ENCODE data around the gene S100PBP.
"Not testable (repeated sequence)": the region's sequence is repeated elsewhere in the genome, so short reads cannot be mapped to it uniquely, and the experiment has no call there.

Gene S100PBP

GRCh38 chr1:32901823-32902534, 84.5 kb downstream of the S100PBP start:
- DNase-seq = no peak

GRCh38 chr1:32902535-32902920, 85.1 kb downstream of the S100PBP start:
- DNase-seq = no peak

- no peak for DNase-seq
Measured at GRCh38 chr1:32903991-32904785, 86.7 kb downstream of the S100PBP start.

- DNase-seq = peak; percentile 43
Measured at GRCh38 chr1:32904797-32905196, 87.3 kb downstream of the S100PBP start.

GRCh38 chr1:32905588-32905987, 88.1 kb downstream of the S100PBP start:
- DNase-seq = not testable (repeated sequence)

- no peak for DNase-seq
Measured at GRCh38 chr1:32906654-32907053, 89.2 kb downstream of the S100PBP start.

GRCh38 chr1:32907435-32907834, 90.0 kb downstream of the S100PBP start:
- DNase-seq = no peak
